HepG2 (cell line): ENCODE measurements around the gene BCAS3. TPM values are rescaled to one million over a fixed set of nuclear protein-coding genes. Genes with fewer than 3 reads are reported as not detected.

Experiments
- ARHGAP35 ChIP-seq: sonication (generic); formaldehyde crosslinking; IDR thresholded peaks from 2 replicates; pipeline ENCODE4 v1.9.0; 2022; ENCODE audit warnings: mild to moderate bottlenecking, inconsistent platforms, moderate library complexity, missing genetic modification reagents, borderline replicate concordance
- GPBP1L1 ChIP-seq: sonication (generic); formaldehyde crosslinking; IDR thresholded peaks from 2 replicates; pipeline ENCODE4 v1.5.0; 2020; ENCODE audit warnings: mild to moderate bottlenecking, missing genetic modification reagents
- HNRNPK ChIP-seq: fragments of 200-400 bp; formaldehyde crosslinking; IDR thresholded peaks from 2 replicates; pipeline ENCODE4 v1.6.1; 2018; ENCODE audit warnings: low read length, low read depth, moderate library complexity, mild to moderate bottlenecking; ENCODE audit not compliant: poor library complexity, severe bottlenecking
- PAXIP1 ChIP-seq: sonication (generic); formaldehyde crosslinking; conservative IDR thresholded peaks from 2 replicates; pipeline ENCODE4 v1.4.0; 2020; ENCODE audit warnings: mild to moderate bottlenecking, missing genetic modification reagents, moderate library complexity
- RNF2 ChIP-seq: fragments of 450-650 bp; conservative IDR thresholded peaks from 2 replicates; pipeline ENCODE4 v1.6.1; 2016; ENCODE audit warnings: low read depth
- SALL1 ChIP-seq: sonication (generic); formaldehyde crosslinking; IDR thresholded peaks from 2 replicates; pipeline ENCODE4 v1.8.0; 2022; ENCODE audit warnings: mild to moderate bottlenecking, missing genetic modification reagents
- TRIM24 ChIP-seq: sonication (generic); formaldehyde crosslinking; IDR thresholded peaks from 2 replicates; pipeline ENCODE4 v1.8.0; 2022; ENCODE audit warnings: mild to moderate bottlenecking, missing genetic modification reagents
- ZC3H13 ChIP-seq: sonication (generic); formaldehyde crosslinking; IDR thresholded peaks from 2 replicates; pipeline ENCODE4 v1.8.1; 2023; ENCODE audit warnings: mild to moderate bottlenecking, missing genetic modification reagents, moderate library complexity
- ZHX1 ChIP-seq: sonication (generic); formaldehyde crosslinking; IDR thresholded peaks from 2 replicates; pipeline ENCODE4 v1.8.1; 2022; ENCODE audit warnings: low read depth, mild to moderate bottlenecking, missing genetic modification reagents
- ZNF20 ChIP-seq: sonication (generic); formaldehyde crosslinking; IDR thresholded peaks from 2 replicates; pipeline ENCODE4 v1.4.0; 2020; ENCODE audit warnings: mild to moderate bottlenecking, moderate library complexity, missing genetic modification reagents
- ZNF333 ChIP-seq: sonication (generic); formaldehyde crosslinking; IDR thresholded peaks from 2 replicates; pipeline ENCODE4 v1.4.0; 2020; ENCODE audit warnings: mild to moderate bottlenecking, missing genetic modification reagents, borderline replicate concordance
- ZNF609 ChIP-seq: sonication (generic); formaldehyde crosslinking; IDR thresholded peaks from 2 replicates; pipeline ENCODE4 v1.4.0; 2020; ENCODE audit warnings: mild to moderate bottlenecking, missing genetic modification reagents, borderline replicate concordance
- ZNF615 ChIP-seq: sonication (generic); formaldehyde crosslinking; IDR thresholded peaks from 2 replicates; pipeline ENCODE4 v1.5.0; 2020; ENCODE audit warnings: mild to moderate bottlenecking, missing genetic modification reagents, borderline replicate concordance
- ZNF709 ChIP-seq: sonication (generic); formaldehyde crosslinking; IDR thresholded peaks from 2 replicates; pipeline ENCODE4 v1.5.0; 2020; ENCODE audit warnings: mild to moderate bottlenecking, missing genetic modification reagents
- polyA plus RNA-seq, 8 experiments: library from polyadenylated mRNA; depleted of rRNA in 3 of 8; stranded (reverse) in 7 of 8; unstranded in 1 of 8; fragments of >200 nt; fragmentation: Illumina TruSeq in 4 of 8; extraction: Trizol in 4 of 8; gene quantifications; 2 replicates each; pipeline versions ENCODE4 v1.2.1 to v1.2.3, GENCODE V29; 2011 to 2016; ENCODE audit warnings: low read depth in 4 of 8, missing spikeins in 1 of 8, mixed read lengths in 1 of 8; ENCODE audit not compliant: insufficient read depth in 1 of 8
- total RNA-seq, 5 experiments: library from RNA; depleted of rRNA; stranded (reverse); fragments of >200 nt; fragmentation: Illumina TruSeq; extraction: Trizol; gene quantifications; 2 replicates each; pipeline ENCODE4 v1.2.3, GENCODE V29; 2016; ENCODE audit warnings: low read depth in 1 of 5

Gene BCAS3
- total and polyA plus RNA-seq, 2 of the 13 experiments (the other 11 are each of a cell fraction or from before 2014, with no cell fraction given) = 10.7 to 11.2 TPM

GRCh38 chr17:61399131-61400065 is 721.7 kb downstream of the BCAS3 start, which contains the start of gene TBX2 (continued):
- TF ChIP-seq ZNF609 (CRISPR knock-in tag) (no peak; the same call in 1 of the 2 replicates), TRIM24 (CRISPR knock-in tag) (no peak), ARHGAP35 (CRISPR knock-in tag) (peak; percentile 86; the same call in 1 of the 2 replicates), RNF2 (no peak), ZC3H13 (CRISPR knock-in tag) (no peak), ZNF615 (CRISPR knock-in tag) (no peak), ZHX1 (CRISPR knock-in tag) (no peak), ZNF333 (no peak; the same call in 1 of the 2 replicates), ZNF709 (CRISPR knock-in tag) (no peak; the same call in none of the 2 replicates), GPBP1L1 (CRISPR knock-in tag) (no peak), PAXIP1 (peak; percentile 45; the same call in 1 of the 2 replicates), HNRNPK (peak; percentile 85), SALL1 (CRISPR knock-in tag) (no peak; the same call in 1 of the 2 replicates), ZNF20 (0 out of 2 replicates have a peak, but pooled peaks have one; percentile 35)
